IMR-90 (cell line): Measurements from ENCODE around the gene TUBA1A. TPM values are rescaled to one million over a fixed set of nuclear protein-coding genes. Genes with fewer than 3 reads are reported as not detected.

Experiments used
- ATAC-seq: fragments of 200-7000 bp; cut with Tn5 transposase; 2 replicates; pipeline ENCODE4 v1.9.1; 2020; ENCODE audit warnings: low read depth, mild to moderate bottlenecking, moderate library complexity
- BruUV-seq: library from RNA; stranded (reverse); fragments of 400-500 nt; replicated peaks from 2 replicates; lab custom pipeline; 2021; lab: Mats Ljungman, UMichigan
- CTCF ChIA-PET: fragments of 300-600 bp; formaldehyde crosslinking; extraction: SDS; loops from one replicate; lab custom pipeline; 2021; ENCODE audit warnings: antibody characterized with exemption; lab: Yijun Ruan, JAX
- POLR2A ChIA-PET: fragments of 300-600 bp; sonication (Branson Sonifier 250); formaldehyde crosslinking; loops from one replicate; lab custom pipeline; 2022; ENCODE audit warnings: antibody characterized with exemption; ENCODE audit not compliant: unreplicated experiment; lab: Charles Lee
- DNase-seq: peaks from one replicate; pipeline ENCODE4 v3.0.0; 2013
- H2AFZ ChIP-seq: replicated peaks from 2 replicates; pipeline ENCODE3; 2013; ENCODE audit warnings: low read length, mild to moderate bottlenecking; ENCODE audit not compliant: poor library complexity
- H2AK5ac ChIP-seq: 2 replicates; pipeline ENCODE4 v1.6.1; 2013; ENCODE audit warnings: low read depth, low read length, inconsistent platforms
- H2AK9ac ChIP-seq: replicated peaks from 2 replicates; pipeline ENCODE3; 2013; ENCODE audit warnings: mild to moderate bottlenecking, low read depth, low read length, moderate library complexity; ENCODE audit not compliant: poor library complexity
- H2BK120ac ChIP-seq: 2 replicates; pipeline ENCODE4 v1.6.1; 2013; ENCODE audit warnings: low read depth, low read length, inconsistent platforms
- H2BK15ac ChIP-seq: 3 replicates; pipeline ENCODE4 v1.6.1; 2013; ENCODE audit warnings: low read depth, low read length, inconsistent platforms
- H2BK20ac ChIP-seq: 2 replicates; pipeline ENCODE4 v1.6.1; 2013; ENCODE audit warnings: low read depth, mild to moderate bottlenecking, inconsistent platforms, low read length, moderate library complexity
- H2BK5ac ChIP-seq: 2 replicates; pipeline ENCODE4 v1.6.1; 2013; ENCODE audit warnings: mild to moderate bottlenecking, low read depth, low read length, inconsistent platforms; ENCODE audit not compliant: poor library complexity, severe bottlenecking
- H3K14ac ChIP-seq: replicated peaks from 2 replicates; pipeline ENCODE4 v1.6.1; 2013; ENCODE audit warnings: low read depth, low read length, inconsistent platforms
- H3K18ac ChIP-seq: 2 replicates; pipeline ENCODE4 v1.6.1; 2013; ENCODE audit warnings: low read depth, low read length, control low read depth
- H3K23ac ChIP-seq: 2 replicates; pipeline ENCODE4 v1.6.1; 2013; ENCODE audit warnings: low read depth, low read length, inconsistent platforms
- H3K27ac ChIP-seq: 2 replicates; pipeline ENCODE4 v1.5.1; 2013; ENCODE audit warnings: mild to moderate bottlenecking, control low read depth, low read length; ENCODE audit not compliant: insufficient read depth
- H3K27me3 ChIP-seq: 2 replicates; pipeline ENCODE4 v1.6.1; 2013; ENCODE audit warnings: low read length; ENCODE audit not compliant: control insufficient read depth, insufficient read depth
- H3K36me3 ChIP-seq: 2 replicates; pipeline ENCODE4 v1.6.1; 2013; ENCODE audit warnings: low read length, mixed read lengths; ENCODE audit not compliant: control insufficient read depth, insufficient read depth
- H3K4ac ChIP-seq: 2 replicates; pipeline ENCODE4 v1.6.1; 2013; ENCODE audit warnings: low read depth, low read length, inconsistent platforms
- H3K4me1 ChIP-seq: 2 replicates; pipeline ENCODE4 v1.6.1; 2013; ENCODE audit warnings: low read length, mixed read lengths; ENCODE audit not compliant: control insufficient read depth, insufficient read depth
- H3K4me2 ChIP-seq: 2 replicates; pipeline ENCODE4 v1.6.1; 2013; ENCODE audit warnings: low read depth, mild to moderate bottlenecking, control low read depth, low read length, moderate library complexity
- H3K4me3 ChIP-seq: 2 replicates; pipeline ENCODE4 v1.5.1; 2013; ENCODE audit warnings: low read depth, mild to moderate bottlenecking, control low read depth, low read length, moderate library complexity; ENCODE audit not compliant: insufficient read depth
- H3K56ac ChIP-seq: 2 replicates; pipeline ENCODE4 v1.6.1; 2013; ENCODE audit warnings: low read length, inconsistent platforms; ENCODE audit not compliant: insufficient read depth; ENCODE audit errors: extremely low read depth
- H3K79me1 ChIP-seq, 2 experiments: 2 replicates each; pipeline ENCODE4 v1.6.1; 2013; ENCODE audit warnings: low read length in 2 of 2, inconsistent platforms in 1 of 2, low read depth in 1 of 2
- H3K9ac ChIP-seq: 2 replicates; pipeline ENCODE4 v1.6.1; 2013; ENCODE audit warnings: low read depth, low read length, control low read depth
- H3K9me1 ChIP-seq: 2 replicates; pipeline ENCODE4 v1.6.1; 2013; ENCODE audit warnings: low read length, inconsistent platforms; ENCODE audit not compliant: insufficient read depth
- H3K9me3 ChIP-seq: 2 replicates; pipeline ENCODE4 v1.6.1; 2013; ENCODE audit warnings: low read length; ENCODE audit not compliant: control insufficient read depth, insufficient read depth
- H4K20me1 ChIP-seq: 2 replicates; pipeline ENCODE4 v1.6.1; 2013; ENCODE audit warnings: low read length, inconsistent platforms; ENCODE audit not compliant: insufficient read depth
- H4K5ac ChIP-seq: 2 replicates; pipeline ENCODE4 v1.6.1; 2013; ENCODE audit warnings: mild to moderate bottlenecking, low read depth, low read length, control low read depth
- H4K8ac ChIP-seq, 2 experiments: 2 replicates each; pipeline ENCODE4 v1.6.1; 2013; ENCODE audit warnings: low read depth in 2 of 2, low read length in 2 of 2, control low read depth in 1 of 2, inconsistent platforms in 1 of 2
- H4K91ac ChIP-seq: 2 replicates; pipeline ENCODE4 v1.6.1; 2013; ENCODE audit warnings: low read depth, low read length, inconsistent platforms; ENCODE audit not compliant: insufficient read depth
- CEBPB ChIP-seq: IDR thresholded peaks from 2 replicates; pipeline ENCODE4 v1.6.1; 2012; ENCODE audit warnings: low read depth, low read length, improper control_type of control experiment
- MAFK ChIP-seq: IDR thresholded peaks from 2 replicates; pipeline ENCODE4 v1.6.1; 2012; ENCODE audit warnings: low read depth, low read length, improper control_type of control experiment
- NFE2L2 ChIP-seq: fragments of 150-350 bp; IDR thresholded peaks from 2 replicates; pipeline ENCODE4 v1.6.1; 2016; ENCODE audit warnings: low read depth, mild to moderate bottlenecking, low read length
- RAD21 ChIP-seq: IDR thresholded peaks from 2 replicates; pipeline ENCODE4 v1.6.1; 2012; ENCODE audit warnings: low read length, improper control_type of control experiment
- SMC3 ChIP-seq: fragments of 150-350 bp; IDR thresholded peaks from 2 replicates; pipeline ENCODE4 v1.6.1; 2016; ENCODE audit warnings: low read depth, mild to moderate bottlenecking, antibody characterized with exemption, low read length, moderate library complexity
- USF2 ChIP-seq: fragments of 150-350 bp; IDR thresholded peaks from 2 replicates; pipeline ENCODE4 v1.6.1; 2017; ENCODE audit warnings: mild to moderate bottlenecking, antibody characterized with exemption, low read length, low read depth
- WGBS, 2 experiments: methylation state at CpG; one replicate each; pipeline versions ENCODE4 v1.1.5 to v1.1.7; 2013; ENCODE audit warnings: missing lambda C conversion rate in 2 of 2; ENCODE audit not compliant: insufficient read length in 1 of 2; ENCODE audit errors: extremely low coverage in 2 of 2; 5-methylcytosine and 5-hydroxymethylcytosine counted together
- dilution Hi-C: fragments of 300-500 bp; cut with HindIII; formaldehyde crosslinking; loops from one replicate; pipeline ENCODE4 v1.14.3; 2018; ENCODE audit warnings: low sequenced_read_pairs; ENCODE audit not compliant: unreplicated experiment
- in situ Hi-C: fragments of 300-500 bp; cut with MboI; formaldehyde crosslinking; loops from 3 replicates; pipeline ENCODE4 v1.14.3; 2019; ENCODE audit warnings: low sequenced_read_pairs, inconsistent platforms, mixed read lengths
- intact Hi-C: fragments of 100-400 bp; cut with micrococcal nuclease; formaldehyde crosslinking; loops from 2 replicates; pipeline ENCODE4 v1.10.0; 2022
- polyA plus RNA-seq, 3 experiments: library from polyadenylated mRNA; depleted of rRNA; stranded (reverse); fragments of >200 nt; gene quantifications; 2 replicates each; pipeline ENCODE4 v1.2.3, GENCODE V29; 2012; ENCODE audit warnings: low replicate concordance in 1 of 3
- total RNA-seq: library from RNA; depleted of rRNA; stranded (reverse); fragments of >200 nt; gene quantifications from 2 replicates; pipeline ENCODE4 v1.2.3, GENCODE V29; 2012
- TF ChIP-seq, protein P1 (sequence below): conservative IDR thresholded peaks from 2 replicates; pipeline ENCODE4 v1.5.1; 2012; ENCODE audit warnings: mild to moderate bottlenecking, low read depth, low read length, improper control_type of control experiment

TUBA1A gene
- total and polyA plus RNA-seq, 2 of the 4 experiments (the other 2 are of a cell fraction): 2,105 to 2,832 TPM

- H3K79me1 ChIP-seq: peaks cover 2 to 15% of the 10 kb centered on the region in 2 experiments; a peak in 3 of 4 replicates
- CTCF ChIA-PET: no interaction called here
Measured at GRCh38 chr12:49228653-49229052, 39.8 kb upstream of the TUBA1A start.

More at GRCh38 chr12:49228653-49229052, 39.8 kb upstream of the TUBA1A start:
- Histone ChIP-seq H3K9ac (no peak overlapping the region), H4K91ac (no peak overlapping the region), H3K4me1 (peaks cover 12% of the 10 kb centered on the region), H4K8ac (no peak overlapping the region), H3K27me3 (no peaks in the 10 kb centered on the region), H3K56ac (no peak overlapping the region), H2AK9ac (no peak overlapping the region), H2BK15ac (no peak overlapping the region), H3K18ac (no peak overlapping the region), H3K14ac (no peak overlapping the region), H3K4ac (no peak overlapping the region), H3K23ac (no peak overlapping the region), H3K9me1 (peaks cover 12% of the 10 kb centered on the region), H2BK20ac (no peak overlapping the region), H2AK5ac (no peak overlapping the region), H2BK5ac (no peak overlapping the region), H3K4me2 (no peak overlapping the region), H2BK120ac (no peak overlapping the region), H4K5ac (no peak overlapping the region), H3K27ac (no peak overlapping the region), H4K20me1 (no peaks in the 10 kb centered on the region), H3K36me3 (no peaks in the 10 kb centered on the region), H3K9me3 (no peaks in the 10 kb centered on the region), H2AFZ (no peak overlapping the region), H3K4me3 (no peak overlapping the region)
- no CpG with 5 or more reads among the region's 3 CpGs for WGBS, 2 experiments
- TF ChIP-seq CEBPB (no peak), RAD21 (no peak), USF2 (no peak), SMC3 (no peak), MAFK (no peak), NFE2L2 (no peak)
- TF ChIP-seq, protein P1, sequence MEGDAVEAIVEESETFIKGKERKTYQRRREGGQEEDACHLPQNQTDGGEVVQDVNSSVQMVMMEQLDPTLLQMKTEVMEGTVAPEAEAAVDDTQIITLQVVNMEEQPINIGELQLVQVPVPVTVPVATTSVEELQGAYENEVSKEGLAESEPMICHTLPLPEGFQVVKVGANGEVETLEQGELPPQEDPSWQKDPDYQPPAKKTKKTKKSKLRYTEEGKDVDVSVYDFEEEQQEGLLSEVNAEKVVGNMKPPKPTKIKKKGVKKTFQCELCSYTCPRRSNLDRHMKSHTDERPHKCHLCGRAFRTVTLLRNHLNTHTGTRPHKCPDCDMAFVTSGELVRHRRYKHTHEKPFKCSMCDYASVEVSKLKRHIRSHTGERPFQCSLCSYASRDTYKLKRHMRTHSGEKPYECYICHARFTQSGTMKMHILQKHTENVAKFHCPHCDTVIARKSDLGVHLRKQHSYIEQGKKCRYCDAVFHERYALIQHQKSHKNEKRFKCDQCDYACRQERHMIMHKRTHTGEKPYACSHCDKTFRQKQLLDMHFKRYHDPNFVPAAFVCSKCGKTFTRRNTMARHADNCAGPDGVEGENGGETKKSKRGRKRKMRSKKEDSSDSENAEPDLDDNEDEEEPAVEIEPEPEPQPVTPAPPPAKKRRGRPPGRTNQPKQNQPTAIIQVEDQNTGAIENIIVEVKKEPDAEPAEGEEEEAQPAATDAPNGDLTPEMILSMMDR: no peak
- DNase-seq (no peak), ATAC-seq (no peak)
- BruUV-seq: no TSS peak
- in situ Hi-C loops (no loop called here), intact Hi-C loops (no loop called here), dilution Hi-C loops (no loop called here)
- POLR2A ChIA-PET: no interaction called here
